HG03097 (cell line): ENCODE results near the gene DCBLD1.
"Not testable (repeated sequence)": the region's sequence is repeated elsewhere in the genome, so short reads cannot be mapped to it uniquely, and the experiment has no call there.

Source experiments
- ATAC-seq: cut with Tn5 transposase; IDR thresholded peaks from one replicate; pipeline ENCODE4 v1.9.1; 2021; ENCODE audit not compliant: unreplicated experiment, low FRiP score

DCBLD1 gene

DNA sequence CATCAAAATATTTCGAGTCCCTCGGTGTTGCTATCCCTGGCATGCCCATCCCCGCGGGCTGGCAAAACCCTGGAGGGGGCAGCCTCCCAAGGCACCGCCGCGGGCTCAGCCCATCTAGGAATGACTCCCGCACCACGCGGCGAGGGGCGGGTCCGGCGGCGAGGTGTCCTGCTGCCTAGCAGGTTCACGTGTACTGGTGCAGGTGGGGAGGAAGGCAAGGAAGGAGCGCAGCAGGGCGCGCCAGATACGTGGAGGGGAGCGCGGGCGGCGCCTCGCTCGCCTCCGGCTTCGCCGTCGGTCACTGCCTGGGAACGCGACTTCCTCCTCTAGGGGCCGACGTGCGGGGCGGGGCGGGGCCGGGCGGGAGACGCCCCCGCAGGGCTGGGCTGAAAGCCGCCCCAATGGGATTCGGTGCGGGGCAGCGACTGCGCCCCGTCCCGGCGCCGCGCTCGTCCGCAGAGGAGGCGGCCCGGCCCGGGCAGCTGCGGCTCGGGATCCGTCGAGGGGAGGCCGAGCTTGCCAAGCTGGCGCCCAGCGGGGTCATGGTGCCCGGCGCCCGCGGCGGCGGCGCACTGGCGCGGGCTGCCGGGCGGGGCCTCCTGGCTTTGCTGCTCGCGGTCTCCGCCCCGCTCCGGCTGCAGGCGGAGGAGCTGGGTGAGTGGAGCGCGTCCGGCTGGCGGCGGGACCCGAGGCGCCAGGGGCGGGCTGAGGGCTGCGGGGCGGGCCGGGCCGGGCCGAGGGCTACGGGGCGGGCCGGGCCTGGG lies at the start of gene DCBLD1:
Gene DCBLD1, plus strand, starts transcription at position 435 of the 764 bp plus-strand sequence. Its CDS starts 108 bp downstream, at position 543.
- ATAC-seq: peak; percentile 74

DNA sequence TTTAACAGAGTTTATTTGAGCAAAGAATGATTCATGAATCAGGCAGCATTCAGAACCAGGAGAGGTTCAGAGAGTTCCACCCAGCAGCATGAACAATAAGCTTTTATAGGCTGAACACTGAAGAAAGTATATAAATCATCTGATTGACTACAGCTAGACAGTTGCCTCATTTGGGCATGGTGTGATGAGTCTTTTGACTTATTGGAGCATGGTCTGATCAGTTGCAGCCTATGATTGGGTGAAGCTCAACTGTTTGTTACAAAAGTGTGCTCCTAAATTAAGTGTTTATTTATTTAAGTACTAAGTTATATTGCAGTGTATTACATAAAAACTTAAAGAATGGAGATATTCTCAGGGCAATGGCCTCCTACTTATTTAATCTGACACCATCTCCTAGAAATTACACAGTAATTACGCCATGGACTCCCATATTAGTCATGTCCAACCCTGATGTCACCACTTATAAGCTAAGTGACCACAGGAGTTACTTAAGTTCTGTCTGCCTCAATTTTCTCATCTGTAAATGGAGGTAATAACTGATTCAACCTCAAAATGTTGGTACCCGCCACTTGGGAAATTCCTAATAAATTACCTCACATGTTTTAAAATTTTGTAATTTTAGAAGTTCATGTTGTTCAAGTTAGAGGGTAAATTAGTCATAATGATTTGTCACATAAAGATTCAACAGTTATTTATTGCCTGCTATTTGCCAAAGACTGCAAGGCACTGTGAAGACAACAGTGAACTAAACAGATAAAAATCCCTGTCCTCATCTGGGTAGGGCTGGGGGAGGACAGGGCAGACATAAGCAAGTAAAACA lies 41.6 kb upstream of the DCBLD1 start:
- no peak for ATAC-seq

DNA sequence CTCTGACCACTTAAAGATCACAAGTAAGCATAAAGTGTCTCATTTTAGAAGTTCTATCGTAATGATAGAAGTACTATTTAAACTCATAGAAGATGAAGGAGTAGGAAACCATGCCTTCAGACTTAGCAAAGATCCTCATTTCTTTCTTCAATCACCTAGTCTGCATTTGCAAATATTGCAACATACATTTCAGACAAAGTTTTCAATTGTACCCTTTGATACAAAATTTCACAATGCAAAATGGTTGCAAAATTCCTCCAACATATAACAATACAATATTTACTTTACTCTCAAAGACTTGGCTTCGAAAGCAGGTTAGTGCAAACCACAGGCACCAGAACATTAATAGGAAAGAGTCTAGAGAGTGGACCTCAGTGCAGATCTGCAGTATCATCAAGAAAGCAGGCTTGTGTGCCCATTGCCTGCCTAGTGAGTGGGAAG lies 40.6 kb upstream of the DCBLD1 start:
- ATAC-seq: no peak

DNA sequence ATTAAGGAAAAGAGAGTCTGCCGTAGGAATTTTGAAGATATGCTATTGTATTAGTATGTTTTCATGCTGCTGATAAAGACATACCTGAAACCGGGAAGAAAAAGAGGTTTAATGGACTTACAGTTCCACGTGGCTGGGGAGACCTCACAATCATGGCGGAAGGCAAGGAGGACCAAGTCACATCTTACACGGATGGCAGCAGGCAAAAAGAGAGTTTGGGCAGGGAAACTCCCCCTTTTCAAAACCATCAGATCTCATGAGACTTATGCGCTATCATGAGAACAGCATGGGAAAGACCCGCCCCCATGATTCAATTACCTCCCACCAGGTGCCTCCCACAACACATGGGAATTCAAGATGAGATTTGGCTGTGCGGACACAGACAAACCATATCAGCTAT lies 40.2 kb upstream of the DCBLD1 start:
- not testable (repeated sequence) for ATAC-seq

DNA sequence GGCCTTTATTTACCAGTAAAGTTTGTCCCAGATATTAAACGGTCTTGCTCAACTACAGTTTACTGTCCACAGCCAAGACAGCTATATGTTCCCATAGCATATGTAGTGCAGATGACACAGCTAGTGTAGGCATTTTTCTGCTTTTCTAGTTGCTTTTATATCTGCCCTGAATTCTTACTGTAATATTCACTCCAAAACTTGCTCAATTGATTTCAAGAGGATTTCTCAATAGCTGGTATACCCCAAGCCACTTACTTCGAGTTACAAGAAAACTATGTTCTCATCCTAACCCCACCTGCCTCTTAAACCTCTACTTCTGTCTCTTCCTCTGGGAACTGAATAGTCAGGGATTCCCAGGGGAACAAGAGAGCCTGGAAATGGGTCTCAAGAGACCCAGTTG lies 37.9 kb upstream of the DCBLD1 start:
- no peak for ATAC-seq

DNA sequence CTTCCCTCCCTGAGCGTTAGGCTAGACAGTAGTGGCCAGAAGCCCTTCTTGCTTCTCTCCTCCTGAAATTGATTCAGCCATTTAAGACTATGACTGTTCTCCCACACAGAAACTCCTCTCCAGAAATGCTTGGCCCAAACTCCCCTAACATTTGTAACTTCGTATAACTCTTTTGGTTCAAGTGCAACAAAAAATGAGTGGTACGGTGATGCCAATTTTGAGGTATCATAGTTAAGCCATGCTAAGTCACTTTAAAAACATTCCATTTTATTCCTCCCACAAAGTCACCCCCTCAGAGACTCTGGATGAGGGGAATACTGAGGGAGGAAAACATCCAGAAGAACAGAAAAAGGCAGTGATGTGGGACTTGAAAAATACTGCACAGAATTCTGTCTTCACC lies 35.6 kb upstream of the DCBLD1 start:
- ATAC-seq: no peak

DNA sequence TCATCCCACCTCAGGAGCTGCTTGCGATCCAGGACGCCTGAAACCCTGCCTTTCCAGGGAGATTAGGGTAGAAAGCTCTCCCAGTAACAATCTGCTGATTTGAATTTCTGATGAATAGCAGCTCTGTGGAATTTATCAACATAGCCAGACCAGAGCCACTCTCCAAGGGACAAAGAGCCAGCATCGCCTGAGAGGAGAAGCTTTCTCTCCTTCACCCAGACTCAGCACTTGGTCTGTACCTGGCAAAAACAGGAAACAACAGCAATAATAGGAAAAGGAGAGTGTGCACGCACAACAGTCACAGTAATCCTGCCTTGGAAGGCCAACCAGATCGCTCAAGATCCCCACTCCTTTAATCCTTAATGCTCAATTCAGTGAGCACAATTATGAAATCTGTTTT lies 34.5 kb upstream of the DCBLD1 start:
- ATAC-seq: no peak

DNA sequence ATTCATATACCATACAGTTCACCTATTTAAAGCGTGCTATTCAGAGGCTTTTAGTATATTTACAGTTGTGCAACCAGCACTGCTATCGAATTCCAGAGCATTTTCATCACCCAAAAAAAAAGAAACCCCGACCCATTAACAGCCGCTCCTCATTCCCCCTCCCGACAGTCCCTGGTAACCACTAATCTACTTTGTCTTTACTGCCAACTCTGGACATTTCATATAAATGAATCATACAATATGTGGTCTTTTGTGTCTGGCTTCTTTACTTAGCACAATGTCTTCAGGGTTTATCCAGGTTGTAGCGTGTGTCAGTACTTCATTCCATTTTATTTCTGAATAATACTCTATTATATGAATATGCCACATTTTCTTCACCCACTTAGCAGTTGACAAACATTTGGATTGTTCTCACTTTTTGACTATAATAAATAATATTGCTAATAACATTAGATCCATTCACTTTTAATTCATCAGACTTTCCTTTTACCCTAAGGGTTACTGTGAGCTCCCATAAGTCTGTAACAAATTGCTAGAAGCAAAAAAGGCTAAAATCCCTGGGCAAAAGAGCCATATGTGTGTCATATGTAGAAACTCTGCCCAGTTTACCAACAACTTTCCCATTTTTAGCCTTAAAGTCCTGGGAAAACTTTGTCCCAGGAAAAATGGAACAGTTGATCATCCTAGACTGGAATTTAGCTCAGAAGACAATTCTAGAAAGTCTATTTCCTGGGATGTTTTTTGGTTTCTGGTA lies 33.6 kb upstream of the DCBLD1 start:
- ATAC-seq: no peak

DNA sequence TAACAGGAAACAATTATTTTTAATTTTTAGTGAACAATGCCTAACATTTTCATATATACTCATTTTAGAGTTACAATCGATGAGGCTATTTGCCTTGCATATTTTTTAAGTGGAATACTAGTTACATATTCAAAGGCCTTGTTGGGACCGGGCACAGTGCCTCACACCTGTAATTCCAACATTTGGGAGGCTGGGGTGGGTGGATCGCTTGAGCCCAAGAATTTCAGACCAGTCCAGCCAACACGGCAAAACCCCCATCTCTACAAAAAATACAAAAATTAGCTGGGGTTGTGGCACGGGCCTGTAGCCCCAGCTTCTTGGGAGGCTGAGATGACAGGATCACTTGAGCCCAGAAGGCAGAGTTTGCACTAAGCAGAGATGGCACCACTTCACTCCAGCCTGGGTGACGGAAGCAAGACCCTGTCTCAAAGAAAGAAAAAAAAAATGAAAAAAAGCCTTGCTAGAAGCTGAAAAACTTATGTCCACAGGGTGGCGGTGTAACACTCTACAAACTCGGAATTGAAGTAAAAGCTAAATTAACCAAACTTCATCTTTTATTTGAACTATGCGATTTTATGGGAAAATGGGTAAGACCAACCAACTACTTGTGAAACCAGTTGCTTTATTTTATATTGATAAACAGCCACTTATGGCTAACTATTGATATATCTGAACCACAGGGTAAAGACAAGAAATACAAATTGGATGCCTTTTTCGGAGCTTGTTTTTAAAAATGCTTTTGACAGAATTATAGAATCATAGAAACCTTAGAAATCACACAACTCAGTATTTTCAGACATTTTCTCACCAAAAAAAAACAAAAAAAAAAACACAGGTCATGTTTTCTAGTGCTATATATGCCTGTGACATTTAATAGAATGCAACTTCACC lies 32.7 kb upstream of the DCBLD1 start:
- ATAC-seq: no peak

DNA sequence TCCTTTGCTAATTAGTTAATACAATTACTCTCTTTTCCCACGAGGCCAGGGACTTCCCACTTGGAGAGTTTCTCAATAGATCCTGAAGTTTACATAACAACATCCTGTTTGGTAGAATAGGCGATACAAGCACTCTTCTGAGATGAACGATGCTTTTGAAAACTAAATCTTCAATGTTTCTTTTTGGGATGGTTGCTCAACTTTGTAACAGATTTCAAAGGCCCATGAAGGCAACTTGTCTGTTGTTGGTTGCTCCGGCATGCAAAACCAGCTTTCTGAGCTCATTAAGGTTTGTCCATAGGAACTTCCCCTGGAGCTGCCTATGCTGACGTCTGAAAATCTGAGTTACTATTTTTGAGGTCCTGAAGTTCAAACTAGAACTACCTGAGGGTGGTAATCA lies 30.8 kb upstream of the DCBLD1 start:
- no peak for ATAC-seq

DNA sequence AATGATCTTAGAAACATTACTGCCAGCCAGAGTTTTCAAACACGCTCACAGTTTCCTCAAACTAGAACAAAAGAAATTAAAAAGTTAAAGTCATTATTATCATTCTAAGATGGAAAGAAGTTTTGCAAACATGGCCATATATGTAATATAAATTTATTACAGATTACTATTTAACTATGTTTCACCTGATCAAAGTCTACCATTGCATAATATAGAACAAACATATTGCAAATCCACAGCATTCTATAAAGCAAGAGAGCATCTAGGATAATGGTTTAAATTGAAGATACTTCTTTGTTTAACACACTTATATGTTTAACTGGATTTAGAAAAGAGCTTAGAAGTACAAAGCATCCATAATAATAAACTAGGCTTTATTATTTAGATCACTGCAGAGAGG lies 26.2 kb upstream of the DCBLD1 start:
- no peak for ATAC-seq

DNA sequence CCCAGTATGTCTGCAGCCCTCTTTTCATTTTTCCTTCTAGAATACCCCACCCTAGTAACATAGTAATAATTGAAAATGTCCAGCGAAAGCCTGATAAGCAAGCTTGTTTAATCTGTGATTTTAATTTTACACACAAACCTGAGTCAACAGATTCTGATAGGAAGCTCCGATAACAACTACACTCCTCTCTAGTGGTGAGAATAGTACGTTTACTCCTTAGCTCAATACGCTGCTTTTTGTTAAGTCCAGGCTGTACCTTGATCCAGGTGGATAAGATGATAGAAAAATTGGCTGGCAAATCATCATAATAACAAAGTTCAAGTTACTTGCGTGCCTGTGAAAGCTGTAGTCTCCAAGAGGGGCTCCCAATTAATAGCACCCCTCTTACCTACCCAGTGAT lies 25.5 kb upstream of the DCBLD1 start:
- ATAC-seq: no peak

DNA sequence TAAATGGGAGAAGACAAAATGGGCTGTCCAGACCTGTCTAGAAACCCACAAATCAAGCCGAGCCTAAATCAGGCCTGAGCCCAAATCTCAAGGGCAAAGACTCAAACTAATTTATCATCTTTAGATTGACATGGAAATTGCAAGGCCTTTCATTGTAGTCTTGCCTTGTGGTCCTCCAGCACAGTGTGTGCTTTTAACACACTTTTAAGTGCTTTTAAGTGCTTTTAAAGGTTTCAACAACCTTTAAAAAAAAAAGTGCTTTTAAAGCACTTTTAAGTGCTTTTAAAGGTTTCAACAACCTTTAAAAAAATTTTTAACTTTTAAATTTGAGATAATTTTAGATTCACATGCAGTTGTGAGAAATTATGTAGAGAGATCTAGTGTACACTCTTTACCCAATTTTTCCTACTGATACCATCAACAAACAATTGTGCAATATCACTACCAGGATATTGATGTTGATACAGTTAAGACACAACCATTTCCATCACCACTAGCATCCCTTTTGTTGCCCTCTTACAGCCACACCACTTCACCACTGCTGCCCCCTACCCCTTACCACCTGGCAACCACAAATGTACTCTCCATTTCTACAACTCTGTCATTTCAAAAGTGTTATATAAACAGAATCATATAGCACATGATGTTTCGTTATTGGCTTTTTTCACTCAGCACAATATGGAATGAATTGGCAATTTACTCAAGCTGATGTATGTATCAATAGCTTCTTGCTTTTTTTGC lies 23.1 kb upstream of the DCBLD1 start:
- ATAC-seq: no peak

DNA sequence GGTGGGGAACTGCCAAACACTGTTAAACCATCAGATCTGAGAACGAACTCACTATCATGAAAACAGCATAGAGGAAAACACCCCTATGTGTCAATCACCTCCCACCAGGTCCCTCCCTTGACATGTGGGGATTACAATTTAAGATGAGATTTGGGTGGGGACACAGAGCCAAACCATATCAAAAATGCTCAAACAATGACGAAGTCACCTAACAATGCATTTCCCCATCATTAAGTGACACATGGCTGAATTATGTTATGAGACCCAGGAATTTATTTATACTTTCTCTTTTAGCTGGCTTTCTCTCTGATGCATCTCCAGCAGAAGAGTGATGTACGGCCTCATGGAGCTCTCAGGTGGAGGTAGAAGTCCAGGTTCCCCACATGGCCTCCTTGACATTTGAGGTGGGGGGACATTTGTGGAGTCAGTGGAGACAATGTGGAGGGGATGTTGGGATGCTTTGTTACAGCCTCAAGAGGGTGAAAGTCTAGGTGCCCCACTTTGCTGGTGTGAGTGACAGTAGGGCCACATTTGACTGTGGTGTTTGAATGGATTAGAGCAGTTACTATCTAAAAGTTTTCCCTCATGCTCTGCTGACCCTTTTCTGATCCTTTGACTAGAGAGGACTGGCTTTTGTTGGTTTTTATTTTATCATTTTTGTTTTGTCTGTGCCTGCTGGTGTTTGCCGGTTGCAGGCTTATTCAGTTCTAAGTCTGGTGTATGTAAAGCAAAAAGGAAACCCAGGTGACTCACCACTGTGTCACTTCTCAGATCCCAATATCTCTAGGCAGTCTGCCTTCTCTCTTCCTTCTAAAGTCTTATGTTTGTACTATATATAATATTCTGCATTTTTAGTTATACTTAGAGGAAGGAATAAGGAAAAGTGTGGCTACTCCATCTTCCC lies 18.5 kb upstream of the DCBLD1 start:
- peak; percentile 59 for ATAC-seq

DNA sequence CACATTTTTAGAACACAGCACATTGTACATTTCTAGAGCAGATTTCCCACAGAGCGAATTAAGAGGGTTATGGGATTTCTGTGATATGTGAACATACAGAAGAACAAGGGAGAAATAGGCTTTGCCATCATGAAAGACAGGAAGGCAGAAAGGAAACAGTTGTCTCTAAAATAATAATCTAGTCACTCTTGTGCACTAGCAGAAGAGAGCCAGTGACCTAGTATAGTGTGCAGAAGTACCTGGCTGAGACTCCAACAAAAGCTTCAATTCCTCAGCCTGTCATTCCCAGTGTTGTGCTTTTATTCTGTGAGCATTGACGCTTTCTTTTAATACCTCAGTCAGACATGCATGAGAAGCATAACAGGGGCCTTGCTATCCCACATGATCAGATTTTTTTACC lies 17.8 kb upstream of the DCBLD1 start:
- ATAC-seq: no peak

DNA sequence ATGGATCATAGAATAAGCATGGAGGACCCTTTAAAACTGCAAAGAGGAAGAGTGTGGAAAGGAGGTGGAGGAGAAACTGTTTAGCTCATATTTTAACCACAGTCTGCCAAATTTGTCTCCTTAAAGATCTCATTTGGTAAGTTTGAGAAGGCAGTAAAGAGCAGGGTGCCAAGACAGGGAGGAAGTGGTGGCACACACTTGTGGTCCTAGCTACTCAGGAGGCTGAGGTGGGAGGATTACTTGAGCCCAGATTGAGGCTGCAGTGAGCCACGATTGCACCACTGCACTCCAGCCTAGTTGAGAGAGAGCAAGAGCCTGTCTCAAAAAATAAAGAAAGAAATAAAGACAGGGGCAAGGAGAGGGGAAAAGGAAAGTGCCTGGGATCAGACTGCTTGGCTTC lies 16.8 kb upstream of the DCBLD1 start:
- ATAC-seq: no peak

DNA sequence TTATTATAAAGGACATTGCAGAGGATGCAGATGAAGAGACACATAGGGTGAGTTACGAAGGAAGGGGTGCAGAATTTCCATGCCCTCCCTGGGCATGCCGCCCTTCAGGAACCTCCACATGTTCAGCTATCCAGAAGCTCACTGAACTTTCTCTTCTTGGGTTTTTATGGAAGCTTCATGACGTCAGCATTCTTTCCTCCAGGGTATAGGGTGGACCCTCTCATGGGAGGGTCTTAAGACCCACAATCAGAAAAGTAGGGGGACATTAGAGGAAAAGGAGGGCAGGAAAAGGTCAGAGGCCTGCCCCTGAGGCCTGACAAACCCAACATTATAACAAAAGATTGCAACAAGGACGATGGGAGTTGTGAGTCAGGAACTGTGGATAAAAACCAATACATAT lies 14.6 kb upstream of the DCBLD1 start:
- no peak for ATAC-seq

DNA sequence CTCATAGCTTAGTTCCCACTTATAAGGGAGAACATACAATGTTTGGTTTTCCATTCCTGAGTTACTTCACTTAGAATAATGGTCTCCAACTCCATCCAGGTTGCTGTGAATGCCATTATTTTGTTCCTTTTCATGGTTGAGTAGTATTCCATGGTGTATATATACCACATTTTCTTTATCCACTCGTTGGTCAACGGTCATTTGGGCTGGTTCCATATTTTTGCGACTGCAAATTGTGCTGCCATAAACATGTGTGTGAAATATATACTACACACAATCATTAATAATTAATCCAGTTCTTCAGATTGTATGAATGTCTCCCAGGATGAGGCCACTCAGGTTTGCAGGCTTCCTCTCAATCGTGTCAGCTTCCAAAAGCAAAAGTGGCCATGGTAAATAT lies 13.9 kb upstream of the DCBLD1 start:
- not testable (repeated sequence) for ATAC-seq

DNA sequence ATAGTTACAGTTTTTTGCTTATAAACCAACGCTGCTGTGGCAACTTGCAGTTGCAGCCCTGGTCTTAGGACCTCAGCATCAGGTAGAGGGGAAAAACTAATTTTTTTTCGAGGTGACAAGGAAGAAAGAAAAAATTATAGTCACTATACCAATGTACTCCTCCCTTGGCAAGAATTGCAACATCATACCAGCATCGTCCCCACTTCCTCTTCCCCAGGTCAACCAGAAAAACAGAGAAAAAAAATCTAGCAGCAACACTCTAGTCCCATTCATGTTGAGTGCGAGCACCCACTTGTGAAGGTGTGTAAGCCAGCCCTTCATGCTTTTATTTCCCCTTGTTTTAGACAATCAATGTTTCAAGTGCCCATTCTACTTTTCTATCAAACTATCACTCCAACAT lies 13.1 kb upstream of the DCBLD1 start:
- no peak for ATAC-seq
